GM19099 (cell line): ENCODE results near the gene FAM83F.

Experiments
- POLR2A ChIP-seq: IDR thresholded peaks from 3 replicates; pipeline ENCODE4 v1.6.1; 2011; ENCODE audit warnings: low read depth; ENCODE audit not compliant: insufficient read length; ENCODE audit errors: extremely low read depth

FAM83F gene

GRCh38 chr22:39959640-39960447 lies 34.9 kb upstream of the FAM83F start, which contains the start of gene TMA7B:
Gene TMA7B (plus strand): TSS chr22:39960397. CDS start chr22:39964375, 3,978 bp downstream.
- no peak for TF ChIP-seq POLR2A

DNA sequence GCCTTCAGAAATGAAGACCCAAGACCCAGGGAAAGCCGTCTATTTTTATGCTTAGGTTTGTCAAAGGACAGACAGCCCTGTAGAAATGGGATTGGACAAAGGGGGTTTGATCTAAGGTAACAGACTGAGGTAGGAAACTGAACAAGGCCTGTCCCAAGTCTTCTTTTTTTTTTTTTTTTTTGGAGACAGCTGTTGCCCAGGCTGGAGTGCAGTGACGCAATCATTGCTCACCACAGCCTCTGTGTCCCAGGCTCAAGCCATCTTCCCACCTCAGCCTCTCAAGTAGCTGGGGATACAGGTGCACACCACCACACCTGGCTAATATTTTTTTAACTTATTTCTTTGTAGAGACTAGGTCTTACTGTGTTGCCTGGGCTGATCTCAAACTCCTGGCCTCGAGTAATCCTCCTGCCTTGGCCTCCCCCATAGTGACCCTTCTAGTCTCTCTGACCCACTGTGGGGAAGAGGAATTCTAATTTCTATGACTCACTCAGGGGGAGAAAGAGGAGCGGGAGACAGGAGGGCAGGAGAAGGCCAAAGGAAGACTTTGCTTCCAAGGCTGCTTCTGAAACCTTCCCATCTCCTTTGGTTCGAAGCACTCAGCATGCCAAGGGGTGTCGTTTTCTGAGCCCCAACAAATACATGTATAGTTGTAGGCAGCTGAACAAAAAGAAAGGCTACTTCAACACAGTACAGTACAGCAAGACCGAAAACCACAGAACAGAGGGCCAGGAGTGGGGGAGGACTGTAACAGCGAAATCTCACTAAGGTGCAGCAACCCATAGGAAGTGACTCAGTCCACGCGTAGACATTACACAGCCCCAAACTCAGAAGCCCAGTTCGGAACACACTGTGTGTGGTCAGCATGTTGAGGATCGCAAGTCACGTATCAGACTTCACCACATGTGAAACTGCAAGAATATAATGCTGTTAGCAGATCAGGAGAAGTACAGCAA lies 33.7 kb upstream of the FAM83F start:
- TF ChIP-seq POLR2A: no peak

DNA sequence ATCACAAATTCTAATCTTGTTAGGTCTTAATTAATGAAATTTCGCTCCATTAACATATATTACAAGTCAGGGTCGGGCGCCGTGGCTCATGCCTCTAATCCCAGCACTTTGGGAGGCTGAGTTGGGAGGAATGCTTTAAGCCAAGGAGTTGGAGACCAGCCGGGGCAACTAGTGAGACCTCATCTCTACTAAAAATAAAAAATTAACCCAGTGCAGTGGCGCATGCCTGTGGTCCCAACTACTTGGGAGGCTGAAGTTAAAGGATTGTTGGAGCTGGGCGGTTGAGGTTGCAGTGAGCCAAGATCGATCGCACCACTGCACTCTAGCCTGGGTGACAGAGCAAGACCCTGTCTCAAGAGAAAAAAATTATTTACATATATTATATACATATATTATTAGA lies 32.7 kb upstream of the FAM83F start:
- no peak for TF ChIP-seq POLR2A

DNA sequence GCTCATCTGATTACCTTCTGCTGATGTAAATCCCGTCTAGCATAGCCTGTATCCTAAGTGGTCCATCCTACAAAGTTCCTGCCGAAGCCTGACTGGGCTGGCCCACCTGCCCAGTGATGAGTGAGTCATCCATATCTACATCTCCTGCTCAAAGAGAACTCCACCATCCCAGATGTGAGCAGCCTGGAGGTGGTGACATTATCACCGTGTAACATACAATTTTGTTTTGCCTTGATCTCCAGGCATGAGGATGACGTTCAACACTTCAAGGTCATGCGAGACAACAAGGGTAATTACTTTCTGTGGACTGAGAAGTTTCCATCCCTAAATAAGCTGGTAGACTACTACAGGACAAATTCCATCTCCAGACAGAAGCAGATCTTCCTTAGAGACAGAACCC lies 29.0 kb upstream of the FAM83F start:
- TF ChIP-seq POLR2A: no peak

GRCh38 chr22:39966470-39966869 lies 28.3 kb upstream of the FAM83F start:
- TF ChIP-seq POLR2A: no peak

DNA sequence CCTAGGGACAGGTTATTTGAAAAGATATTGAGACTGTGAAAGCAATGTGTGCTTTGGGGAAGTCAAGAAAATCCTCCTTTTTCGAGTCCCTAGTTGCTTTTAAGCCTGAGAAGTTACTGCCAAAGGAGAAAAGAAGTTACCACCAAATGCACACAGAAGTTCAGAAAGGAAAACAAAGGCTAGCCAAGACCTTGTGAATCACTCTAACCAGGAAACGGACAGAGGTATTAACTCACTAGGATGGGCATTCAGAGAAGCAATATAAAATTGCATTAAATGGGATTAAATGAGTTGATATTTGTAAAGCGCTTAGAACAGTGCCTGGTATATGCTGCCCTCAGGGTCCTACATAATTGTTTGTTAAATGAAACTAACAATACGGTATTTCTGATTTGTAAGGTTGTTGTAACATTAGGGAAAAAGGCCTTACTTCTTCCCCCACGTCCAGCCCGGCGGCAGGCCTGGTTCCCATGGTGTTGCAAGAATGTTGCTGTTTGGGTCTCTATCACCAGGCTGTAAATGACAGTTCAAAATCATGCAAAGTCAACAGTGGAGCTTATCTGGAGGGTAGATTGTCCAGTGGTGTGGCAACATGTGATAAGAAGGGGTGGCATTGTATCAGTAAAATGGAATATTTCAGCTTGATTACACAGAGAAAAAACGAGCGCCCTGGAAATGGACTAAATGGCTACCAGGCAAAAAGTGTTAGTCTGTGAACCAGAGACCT lies 27.5 kb upstream of the FAM83F start:
- TF ChIP-seq POLR2A: no peak

DNA sequence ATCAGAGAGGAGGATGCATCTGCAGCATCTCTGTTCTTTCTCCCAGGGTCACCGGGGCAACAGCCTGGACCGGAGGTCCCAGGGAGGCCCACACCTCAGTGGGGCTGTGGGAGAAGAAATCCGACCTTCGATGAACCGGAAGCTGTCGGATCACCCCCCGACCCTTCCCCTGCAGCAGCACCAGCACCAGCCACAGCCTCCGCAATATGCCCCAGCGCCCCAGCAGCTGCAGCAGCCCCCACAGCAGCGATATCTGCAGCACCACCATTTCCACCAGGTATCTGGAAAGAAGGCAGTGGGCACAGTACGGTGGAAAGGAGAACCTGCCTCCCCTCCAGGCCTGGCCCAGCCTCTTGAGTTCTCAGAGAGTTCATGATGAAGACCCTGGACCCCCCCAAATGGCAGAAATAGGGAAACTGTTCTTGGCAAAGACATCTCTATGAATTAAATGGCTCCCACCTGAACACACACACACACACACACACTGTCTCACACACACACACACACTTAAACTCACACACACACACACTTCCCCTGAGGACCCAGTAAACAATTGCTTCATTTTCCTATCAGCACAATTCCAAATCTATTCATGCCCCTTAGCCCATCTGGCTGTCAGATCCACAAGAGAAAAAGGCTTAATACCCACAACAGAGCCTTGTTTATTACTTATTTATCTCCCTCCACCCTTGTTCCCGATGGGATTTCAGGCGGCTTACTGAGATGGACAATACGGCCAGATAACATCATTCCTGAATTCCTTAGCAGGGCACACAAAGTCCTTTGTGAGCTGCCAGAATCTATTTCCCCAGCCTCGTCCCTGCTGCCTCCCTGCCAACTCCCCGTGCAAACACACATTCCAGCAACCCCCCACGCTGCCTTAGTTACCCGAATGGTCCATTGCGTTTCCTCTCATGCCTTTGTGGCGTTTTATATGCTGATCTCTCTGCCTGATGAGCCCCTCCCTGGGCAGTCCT lies 26.5 kb upstream of the FAM83F start:
- TF ChIP-seq POLR2A: no peak

DNA sequence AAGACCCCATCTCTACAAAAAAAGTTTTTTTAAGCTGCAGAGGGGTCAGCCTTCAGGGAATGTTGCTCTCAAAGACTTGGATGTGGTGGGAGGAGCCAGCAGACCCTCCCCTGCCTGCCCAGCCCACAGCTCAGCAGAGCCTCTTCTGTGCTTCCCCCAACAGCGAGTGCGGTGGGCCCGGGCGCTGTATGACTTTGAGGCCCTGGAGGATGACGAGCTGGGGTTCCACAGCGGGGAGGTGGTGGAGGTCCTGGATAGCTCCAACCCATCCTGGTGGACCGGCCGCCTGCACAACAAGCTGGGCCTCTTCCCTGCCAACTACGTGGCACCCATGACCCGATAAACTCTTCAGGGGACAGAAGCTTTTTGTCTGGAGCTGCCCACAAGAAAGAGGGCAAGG lies 24.0 kb upstream of the FAM83F start:
- no peak for TF ChIP-seq POLR2A

DNA sequence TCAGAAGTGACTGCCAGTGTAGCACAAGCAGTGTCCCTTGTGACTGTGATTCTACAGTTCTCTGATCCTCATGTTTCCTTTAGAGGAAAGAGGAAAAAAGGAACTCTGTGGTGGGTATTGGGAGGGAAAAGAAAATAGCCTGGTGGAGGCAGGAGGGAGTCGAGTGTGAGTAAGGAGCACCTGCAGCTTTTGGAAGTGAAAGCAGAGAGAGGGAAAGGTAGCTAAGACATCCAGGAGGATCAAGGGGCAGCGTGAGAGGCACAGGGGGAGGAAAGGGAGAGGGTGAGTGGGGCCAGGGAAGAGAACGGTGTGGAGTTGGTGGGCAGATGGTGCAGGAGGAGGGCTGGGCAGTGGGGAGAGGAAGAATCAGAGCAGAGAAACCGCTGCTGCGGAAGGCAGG lies 22.1 kb upstream of the FAM83F start:
- no peak for TF ChIP-seq POLR2A

DNA sequence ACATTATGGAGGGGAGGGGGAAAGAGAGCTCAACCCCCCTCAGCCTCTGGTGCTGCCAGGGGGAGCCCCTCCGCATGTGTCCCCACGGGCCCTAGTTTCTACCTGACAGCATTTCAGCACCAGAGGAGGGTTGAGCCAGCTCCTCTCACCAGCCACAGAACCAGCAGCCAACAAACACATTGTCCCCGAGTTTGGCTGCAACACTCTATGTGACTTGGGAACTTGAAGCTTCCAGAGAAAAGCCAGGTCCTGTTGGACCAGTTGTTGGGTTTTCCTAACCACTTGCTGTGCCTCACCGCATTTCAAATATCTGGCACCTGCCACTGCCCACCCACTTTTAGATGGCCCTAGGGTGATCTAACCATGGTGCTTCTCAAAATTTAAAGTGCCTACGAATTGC lies 21.1 kb upstream of the FAM83F start:
- no peak for TF ChIP-seq POLR2A

DNA sequence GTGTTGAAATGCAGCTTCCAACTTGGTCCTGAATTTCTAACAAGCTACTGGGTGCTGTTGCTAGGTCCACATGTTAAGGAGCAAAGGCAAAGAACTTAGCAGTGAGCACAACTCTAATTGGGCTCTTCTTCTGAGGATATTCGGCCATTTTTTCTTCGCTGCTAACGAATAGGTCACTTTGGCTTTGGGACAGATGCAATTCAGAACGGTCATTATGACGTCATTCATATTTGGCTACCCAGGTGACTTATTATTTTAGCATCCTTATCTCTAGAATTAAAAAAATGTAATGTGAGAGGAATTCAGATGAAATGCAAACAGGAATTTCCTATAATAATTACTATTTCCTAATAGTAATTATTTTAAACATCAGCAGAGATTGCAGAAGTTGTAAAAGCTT lies 20.7 kb upstream of the FAM83F start:
- no peak for TF ChIP-seq POLR2A

DNA sequence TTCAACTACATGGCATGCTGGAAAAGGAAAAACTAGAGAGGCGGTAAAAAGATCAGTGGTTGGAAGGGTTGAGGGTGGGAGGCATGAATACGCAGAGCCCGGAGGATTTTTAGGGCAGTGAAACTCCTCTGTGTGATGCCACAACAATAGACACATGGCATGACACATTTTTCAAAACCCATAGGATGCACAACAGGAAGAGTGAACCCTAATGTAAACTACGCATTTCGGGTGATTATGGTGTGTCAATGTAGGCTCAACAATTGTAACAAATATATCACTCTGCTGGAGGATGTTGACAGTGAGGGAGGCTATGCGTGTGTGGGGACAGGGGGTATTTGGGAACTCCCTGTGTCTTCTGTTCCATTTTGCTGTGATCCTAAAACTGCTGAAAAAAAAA lies 15.7 kb upstream of the FAM83F start:
- TF ChIP-seq POLR2A: no peak

DNA sequence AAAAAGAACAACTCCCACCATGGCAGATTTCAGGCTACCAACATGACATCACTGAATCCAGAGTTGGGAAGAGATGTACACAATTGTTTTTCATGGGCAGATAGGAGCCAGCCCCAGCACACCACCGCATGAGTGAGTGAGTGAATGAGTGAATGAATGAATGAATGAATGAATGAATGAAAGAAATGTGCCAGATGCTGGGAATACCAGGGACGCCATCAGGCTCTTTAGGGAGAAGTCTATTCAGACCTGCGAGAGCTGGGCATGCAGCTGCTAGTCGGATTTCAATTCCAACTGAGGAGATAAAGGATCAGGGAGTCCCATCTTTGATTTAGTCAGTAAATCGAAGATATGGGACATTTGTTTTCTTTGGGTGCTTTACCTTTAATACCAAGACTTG lies 15.3 kb upstream of the FAM83F start:
- no peak for TF ChIP-seq POLR2A

GRCh38 chr22:39980596-39980995 lies 14.2 kb upstream of the FAM83F start:
- no peak for TF ChIP-seq POLR2A
